ENCODE data around the gene DCUN1D1. TPM values are rescaled to one million over a fixed set of nuclear protein-coding genes. Genes with fewer than 3 reads are reported as not detected.

The DCUN1D1 gene
- polyA plus RNA-seq, 3 donors, result 55.7 to 60.8 (median 60.3) TPM

GRCh38 chr3:182973047-182973446 lies 7.3 kb downstream of the DCUN1D1 start:
- no peak for DNase-seq (ENCODE audit: low read depth in 3 of 3, low spot score in 2 of 3)

- no peak for DNase-seq (ENCODE audit: low read depth in 3 of 3, low spot score in 2 of 3)
Observed at GRCh38 chr3:182972387-182972786, 8.0 kb downstream of the DCUN1D1 start.

- DNase-seq (ENCODE audit: low read depth in 3 of 3, low spot score in 2 of 3), result peak in 1 of 3 donors; percentile 29
Observed at GRCh38 chr3:182971637-182972036, 8.7 kb downstream of the DCUN1D1 start.

GRCh38 chr3:182970811-182971418 lies 9.4 kb downstream of the DCUN1D1 start:
- no peak for DNase-seq (ENCODE audit: low read depth in 3 of 3, low spot score in 2 of 3)

- no peak for DNase-seq (ENCODE audit: low read depth in 3 of 3, low spot score in 2 of 3)
Observed at GRCh38 chr3:182969853-182970252, 10.5 kb downstream of the DCUN1D1 start.

- DNase-seq (ENCODE audit: low read depth in 3 of 3, low spot score in 2 of 3), result no peak
Observed at GRCh38 chr3:182969277-182969676, 11.1 kb downstream of the DCUN1D1 start.

- DNase-seq (ENCODE audit: low read depth in 3 of 3, low spot score in 2 of 3), result no peak
Observed at GRCh38 chr3:182967218-182968204, 12.8 kb downstream of the DCUN1D1 start.

- DNase-seq (ENCODE audit: low read depth in 3 of 3, low spot score in 2 of 3), result no peak
Observed at GRCh38 chr3:182965861-182966366, 14.4 kb downstream of the DCUN1D1 start.

GRCh38 chr3:182964179-182964578 lies 16.2 kb downstream of the DCUN1D1 start:
- no peak for DNase-seq (ENCODE audit: low read depth in 3 of 3, low spot score in 2 of 3)

- DNase-seq (ENCODE audit: low read depth in 3 of 3, low spot score in 2 of 3), result no peak
Observed at GRCh38 chr3:182962166-182962565, 18.2 kb downstream of the DCUN1D1 start.

GRCh38 chr3:182959474-182960350 lies 20.6 kb downstream of the DCUN1D1 start:
- no peak for DNase-seq (ENCODE audit: low read depth in 3 of 3, low spot score in 2 of 3)

GRCh38 chr3:182957676-182958266 lies 22.6 kb downstream of the DCUN1D1 start:
- no peak for DNase-seq (ENCODE audit: low read depth in 3 of 3, low spot score in 2 of 3)

GRCh38 chr3:182957226-182957625 lies 23.1 kb downstream of the DCUN1D1 start:
- DNase-seq (ENCODE audit: low read depth in 3 of 3, low spot score in 2 of 3), result no peak

GRCh38 chr3:182954553-182955235 lies 25.6 kb downstream of the DCUN1D1 start:
- no peak for DNase-seq (ENCODE audit: low read depth in 3 of 3, low spot score in 2 of 3)

GRCh38 chr3:182949688-182950087 lies 30.6 kb downstream of the DCUN1D1 start:
- DNase-seq (ENCODE audit: low read depth in 3 of 3, low spot score in 2 of 3), result no peak

GRCh38 chr3:182948305-182948704 lies 32.0 kb downstream of the DCUN1D1 start:
- DNase-seq (ENCODE audit: low read depth in 3 of 3, low spot score in 2 of 3), result no peak

GRCh38 chr3:182947888-182948287 lies 32.5 kb downstream of the DCUN1D1 start:
- no peak for DNase-seq (ENCODE audit: low read depth in 3 of 3, low spot score in 2 of 3)

- DNase-seq (ENCODE audit: low read depth in 3 of 3, low spot score in 2 of 3), result no peak
Observed at GRCh38 chr3:182941719-182942118, 38.6 kb downstream of the DCUN1D1 start.

GRCh38 chr3:182940266-182940808 lies 40.0 kb downstream of the DCUN1D1 start:
- no peak for DNase-seq (ENCODE audit: low read depth in 3 of 3, low spot score in 2 of 3)

Measured in right renal cortex interstitium (tissue), 3 donors.